DLD1 (cell line): Measurements from ENCODE around the gene CPT1B.
"Not testable (repeated sequence)": the region's sequence is repeated elsewhere in the genome, so short reads cannot be mapped to it uniquely, and the experiment has no call there.

ENCODE experiments used
- in situ Hi-C: cut with HindIII; loops from 2 replicates; pipeline ENCODE4 v1.10.0; 2017; ENCODE audit warnings: low sequenced_read_pairs

The CPT1B gene

GRCh38 chr22:50610041-50610451 lies 31.8 kb upstream of the CPT1B start:
- in situ Hi-C loops: no loop called here

GRCh38 chr22:50609599-50609998 lies 31.4 kb upstream of the CPT1B start:
- in situ Hi-C loops: no loop called here

DNA sequence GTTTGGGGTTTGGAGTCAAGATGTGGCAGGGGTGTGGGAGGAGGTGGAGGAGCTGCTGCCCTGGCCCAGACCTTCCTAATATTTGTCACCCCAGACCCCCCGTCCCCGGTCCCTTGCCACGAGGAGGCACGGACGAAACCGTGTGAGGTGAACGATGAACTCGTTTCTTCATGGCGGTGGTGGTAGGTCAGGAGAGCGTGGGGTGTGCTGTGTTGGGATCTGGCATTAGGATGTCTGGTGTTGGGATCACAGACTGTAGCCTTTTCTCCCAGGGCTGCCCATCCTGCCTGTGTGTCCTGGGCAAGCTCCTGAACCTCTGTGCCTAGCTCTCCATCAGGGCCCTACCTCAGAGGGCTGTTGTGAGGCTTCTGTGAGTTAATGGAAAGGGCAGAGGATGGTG lies 30.8 kb upstream of the CPT1B start:
- in situ Hi-C loops: no loop called here

- in situ Hi-C loops: not testable (repeated sequence)
Measured at GRCh38 chr22:50608058-50608840, 30.0 kb upstream of the CPT1B start.

DNA sequence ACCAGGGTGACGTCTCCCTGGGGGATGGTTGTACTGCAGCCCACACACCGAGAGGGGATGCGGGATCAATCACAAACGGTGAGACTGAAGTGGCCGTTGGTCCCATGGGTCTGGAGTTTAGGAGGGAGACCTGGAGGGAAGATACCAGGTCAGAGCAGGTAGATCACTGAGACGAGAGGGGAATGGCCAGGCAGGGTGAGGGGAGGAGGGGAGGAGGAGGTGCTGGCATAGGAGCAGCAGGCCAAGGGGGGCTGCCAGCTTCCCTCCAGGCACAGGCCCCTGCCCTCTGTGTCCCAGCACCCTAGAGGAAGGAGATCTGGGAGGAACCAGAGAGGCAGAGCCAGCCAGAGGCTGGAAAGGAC lies 29.4 kb upstream of the CPT1B start:
- in situ Hi-C loops: no loop called here

GRCh38 chr22:50606946-50607658 lies 28.9 kb upstream of the CPT1B start:
- in situ Hi-C loops: no loop called here

DNA sequence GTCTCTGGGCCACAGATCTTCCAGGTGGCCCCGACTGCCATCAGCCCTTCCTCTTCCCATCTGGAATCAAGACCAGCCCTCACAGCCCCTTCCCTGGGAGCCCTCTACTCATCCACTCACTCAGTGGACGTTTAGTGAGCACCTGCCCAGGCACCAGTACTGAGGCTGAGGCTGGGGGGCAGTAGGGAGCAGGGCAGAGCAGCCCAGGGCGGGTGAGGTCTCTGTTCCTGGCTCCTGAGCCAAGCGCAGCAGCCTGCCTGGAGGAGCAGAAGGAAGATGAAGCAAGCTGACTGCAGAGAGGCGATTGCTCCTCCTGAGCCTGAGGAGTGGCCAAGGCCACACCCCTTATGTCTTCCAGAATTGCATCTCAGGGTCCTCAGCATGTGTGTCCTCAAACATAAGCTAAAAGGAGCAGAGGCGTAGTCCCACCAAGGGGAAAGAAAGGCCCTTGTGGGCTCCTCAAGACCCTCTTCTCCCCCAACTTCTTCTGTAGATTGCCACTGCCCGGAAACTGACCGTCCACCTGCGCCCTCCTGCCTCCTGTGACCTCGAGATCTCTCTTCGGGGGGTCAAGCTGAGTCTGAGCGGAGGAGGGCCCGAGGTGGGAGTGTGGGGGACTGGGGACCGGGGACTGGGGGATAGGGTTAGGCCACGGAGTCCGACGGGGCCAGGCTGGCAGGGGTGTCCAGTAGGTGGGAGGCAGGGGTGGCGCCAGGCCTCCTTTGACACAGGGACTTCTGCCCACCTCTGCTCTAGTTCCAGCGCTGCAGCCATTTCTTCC lies 28.1 kb upstream of the CPT1B start:
- in situ Hi-C loops: no loop called here

DNA sequence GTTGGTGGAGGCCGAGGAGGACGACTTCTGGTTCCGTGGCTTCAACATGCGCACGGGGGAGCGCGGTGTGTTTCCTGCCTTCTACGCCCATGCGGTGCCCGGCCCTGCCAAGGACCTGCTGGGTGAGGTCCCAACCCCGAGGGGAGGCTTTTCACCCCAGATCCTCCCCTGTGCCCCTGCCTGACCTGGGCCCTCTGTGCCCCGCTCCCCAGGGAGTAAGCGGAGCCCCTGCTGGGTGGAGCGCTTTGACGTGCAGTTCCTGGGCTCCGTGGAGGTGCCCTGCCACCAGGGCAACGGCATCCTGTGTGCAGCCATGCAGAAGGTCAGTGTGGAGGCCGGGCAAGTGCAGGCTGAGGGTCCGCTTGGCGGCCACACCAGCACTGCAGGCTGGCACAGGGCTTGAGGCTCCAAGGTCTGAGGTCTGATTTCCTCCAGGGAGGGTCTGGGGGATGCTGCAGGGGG lies 27.4 kb upstream of the CPT1B start:
- in situ Hi-C loops: no loop called here

GRCh38 chr22:50605002-50605612 lies 26.9 kb upstream of the CPT1B start:
- in situ Hi-C loops: no loop called here

GRCh38 chr22:50604256-50605001 lies 26.2 kb upstream of the CPT1B start:
- in situ Hi-C loops: no loop called here

- in situ Hi-C loops: no loop called here
Measured at GRCh38 chr22:50603511-50604255, 25.5 kb upstream of the CPT1B start.

- in situ Hi-C loops: no loop called here
Measured at GRCh38 chr22:50602338-50602700, 24.1 kb upstream of the CPT1B start.

- in situ Hi-C loops: no loop called here
Measured at GRCh38 chr22:50601669-50602337, 23.6 kb upstream of the CPT1B start.

GRCh38 chr22:50600967-50601668 lies 22.9 kb upstream of the CPT1B start:
- in situ Hi-C loops: no loop called here

DNA sequence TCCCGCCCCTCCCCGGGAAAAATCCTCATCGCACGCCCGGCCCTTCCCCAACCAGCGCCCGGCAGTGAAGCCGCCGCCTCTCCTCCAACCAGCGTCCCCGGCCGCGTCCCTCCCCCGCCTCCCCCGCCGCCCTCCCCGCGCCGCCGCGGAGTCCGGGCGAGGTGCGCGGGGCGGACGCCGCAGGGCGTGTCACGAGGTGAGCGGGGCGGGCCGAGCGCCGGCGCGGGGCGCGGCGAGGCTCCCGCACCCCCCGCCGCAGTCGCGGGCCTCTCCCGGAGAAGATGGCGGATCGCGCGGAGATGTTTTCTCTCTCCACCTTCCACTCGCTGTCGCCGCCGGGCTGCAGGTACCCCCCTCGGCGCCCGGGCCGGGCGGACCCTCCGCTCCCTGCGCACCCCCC lies 22.3 kb upstream of the CPT1B start, which contains the start of gene MAPK8IP2:
Gene MAPK8IP2 (plus strand): TSS at position 256 of the 400 bp plus-strand sequence. CDS start 26 bp downstream, at position 282.
- in situ Hi-C loops: no loop called here

DNA sequence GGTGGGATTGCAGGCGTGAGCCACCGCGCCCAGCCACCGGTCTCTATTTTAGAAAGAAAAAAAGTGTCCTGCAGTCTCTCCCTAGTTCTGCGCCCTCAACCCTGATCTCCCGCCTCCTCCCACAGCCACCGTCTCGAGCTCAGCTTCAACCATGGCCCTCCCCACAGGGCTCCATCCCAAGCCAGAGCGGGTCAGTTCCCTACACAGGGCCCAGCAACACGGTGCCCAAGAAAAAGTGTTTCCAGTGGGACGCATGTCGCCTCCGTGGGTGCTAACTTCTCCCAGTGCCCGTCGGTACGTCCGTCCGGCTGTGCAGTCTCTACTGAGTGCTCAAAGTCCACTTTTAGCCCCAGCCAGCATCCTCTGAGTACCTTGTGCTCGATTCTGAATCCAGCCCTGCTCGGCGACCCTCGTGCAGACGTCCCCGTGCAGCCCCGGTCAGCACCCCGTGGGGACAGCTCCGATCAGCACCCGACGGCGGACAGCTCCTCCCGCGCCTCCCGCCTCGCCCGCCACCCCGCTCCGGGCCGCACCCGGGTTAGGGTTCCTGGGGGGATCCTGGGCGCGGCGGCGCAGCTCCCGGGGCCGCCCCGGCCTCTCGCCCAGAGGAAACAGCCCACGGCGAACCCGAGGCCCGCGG lies 21.7 kb upstream of the CPT1B start:
- in situ Hi-C loops: no loop called here

- in situ Hi-C loops: no loop called here
Measured at GRCh38 chr22:50597097-50597496, 18.9 kb upstream of the CPT1B start.

GRCh38 chr22:50595189-50595588 lies 17.0 kb upstream of the CPT1B start:
- in situ Hi-C loops: no loop called here
